HG03558 (cell line): ENCODE measurements around the gene TKTL1.

ENCODE experiments used
- ATAC-seq: cut with Tn5 transposase; IDR thresholded peaks from one replicate; pipeline ENCODE4 v1.9.1; 2021; ENCODE audit warnings: moderate number of reproducible peaks; ENCODE audit not compliant: unreplicated experiment; ENCODE audit errors: extremely low read depth

The TKTL1 gene

GRCh38 chrX:154308108-154308946 is 12.7 kb downstream of the TKTL1 start:
- ATAC-seq, result no peak

GRCh38 chrX:154309041-154309775 is 13.6 kb downstream of the TKTL1 start:
- no peak for ATAC-seq

- no peak for ATAC-seq
These were observed 15.3 kb downstream of the TKTL1 start for GRCh38 chrX:154310616-154311536.

GRCh38 chrX:154312116-154312515 is 16.5 kb downstream of the TKTL1 start:
- no peak for ATAC-seq

- ATAC-seq, result no peak
These were observed 17.6 kb downstream of the TKTL1 start for GRCh38 chrX:154313147-154313546.

- ATAC-seq, result no peak
These were observed 19.8 kb downstream of the TKTL1 start for GRCh38 chrX:154315416-154315815.

GRCh38 chrX:154317391-154317995 is 21.9 kb downstream of the TKTL1 start:
- no peak for ATAC-seq

- no peak for ATAC-seq
These were observed 24.8 kb downstream of the TKTL1 start for GRCh38 chrX:154320406-154320805.

GRCh38 chrX:154321152-154321551 is 25.6 kb downstream of the TKTL1 start:
- no peak for ATAC-seq

GRCh38 chrX:154321594-154321993 is 26.0 kb downstream of the TKTL1 start:
- no peak for ATAC-seq

GRCh38 chrX:154322890-154323289 is 27.3 kb downstream of the TKTL1 start:
- no peak for ATAC-seq

GRCh38 chrX:154323537-154323936 is 27.9 kb downstream of the TKTL1 start:
- ATAC-seq, result no peak

- no peak for ATAC-seq
These were observed 29.9 kb downstream of the TKTL1 start for GRCh38 chrX:154325541-154325940.

- no peak for ATAC-seq
These were observed 31.6 kb downstream of the TKTL1 start for GRCh38 chrX:154327038-154327820.

- ATAC-seq, result no peak
These were observed 33.1 kb downstream of the TKTL1 start for GRCh38 chrX:154328646-154329045.

- no peak for ATAC-seq
These were observed 33.7 kb downstream of the TKTL1 start for GRCh38 chrX:154329294-154329693.

- ATAC-seq, result no peak
These were observed 37.0 kb downstream of the TKTL1 start for GRCh38 chrX:154332561-154332960.

GRCh38 chrX:154333116-154333515 is 37.5 kb downstream of the TKTL1 start:
- ATAC-seq, result no peak

GRCh38 chrX:154333837-154334271 is 38.3 kb downstream of the TKTL1 start:
- ATAC-seq, result no peak
